NCI-H1930 (cell line): ENCODE measurements around the gene ZNF679.
"Not testable (repeated sequence)": the region's sequence is repeated elsewhere in the genome, so short reads cannot be mapped to it uniquely, and the experiment has no call there.

Experiments used
- DNase-seq, 2 experiments: peaks; one replicate each; lab custom pipeline; 2025; lab: John Stamatoyannopoulos, UW

The ZNF679 gene

DNA sequence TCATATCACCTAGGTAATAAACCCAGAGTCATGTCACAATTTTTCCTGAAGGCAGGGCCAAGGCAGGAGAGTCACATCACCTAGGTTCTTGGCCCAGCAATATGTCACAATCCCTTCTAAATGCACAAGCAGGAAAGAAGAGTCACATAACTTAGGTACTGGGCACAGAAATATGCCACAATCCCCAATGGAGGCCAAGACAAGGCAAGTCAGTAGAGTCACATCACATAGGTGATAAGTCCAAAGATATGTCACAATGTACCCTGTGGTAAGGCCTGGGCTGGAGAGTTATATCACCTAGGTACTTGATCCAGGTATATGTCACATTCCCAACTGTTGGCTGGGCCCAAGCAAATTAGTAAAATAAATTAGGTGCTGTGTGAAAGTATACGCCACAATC, at the start of gene ZNF679:
Gene ZNF679, plus strand, starts transcription at position 301 of the 400 bp plus-strand sequence. CDS start 20,644 bp downstream, outside the sequence.
- DNase-seq: not testable (repeated sequence)

DNA sequence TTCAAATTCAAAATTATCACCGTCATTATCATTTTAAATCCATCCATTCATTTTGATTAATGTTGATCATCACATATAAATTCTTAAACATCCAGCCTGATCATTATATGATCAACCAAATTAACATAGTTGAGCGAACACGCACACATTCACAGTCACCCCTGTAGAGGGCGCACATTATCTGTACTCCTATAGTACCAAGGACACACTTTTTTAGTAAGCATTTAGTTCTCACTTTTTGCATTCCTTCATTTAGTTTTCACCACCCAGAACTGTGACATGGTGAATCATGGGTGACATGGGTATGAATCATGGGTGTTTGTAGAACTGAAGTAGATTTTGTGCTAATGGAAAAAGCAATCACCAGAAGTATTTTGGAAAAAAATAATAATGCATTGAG, 47.3 kb upstream of the ZNF679 start:
- DNase-seq: no peak

DNA sequence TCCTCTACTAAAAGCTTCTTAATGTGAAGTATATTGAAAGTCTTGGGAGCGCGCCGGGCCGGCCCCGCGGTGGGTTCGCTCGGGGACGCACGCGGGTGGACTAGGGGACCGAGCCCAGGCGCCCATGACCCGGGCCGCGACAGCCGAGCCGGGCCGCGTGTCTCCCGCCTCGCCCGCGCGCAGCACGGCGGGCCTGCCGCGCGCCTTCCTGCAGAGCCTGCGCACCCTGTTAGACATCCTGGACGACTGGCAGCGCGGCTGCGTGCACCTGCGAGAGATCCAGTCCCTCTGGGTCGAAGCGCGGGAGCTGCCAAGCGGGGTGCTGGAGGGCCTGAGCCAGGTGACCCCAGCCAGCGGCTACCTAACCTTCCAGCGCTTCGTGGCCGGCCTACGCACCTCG, 46.7 kb upstream of the ZNF679 start:
- no peak for DNase-seq

DNA sequence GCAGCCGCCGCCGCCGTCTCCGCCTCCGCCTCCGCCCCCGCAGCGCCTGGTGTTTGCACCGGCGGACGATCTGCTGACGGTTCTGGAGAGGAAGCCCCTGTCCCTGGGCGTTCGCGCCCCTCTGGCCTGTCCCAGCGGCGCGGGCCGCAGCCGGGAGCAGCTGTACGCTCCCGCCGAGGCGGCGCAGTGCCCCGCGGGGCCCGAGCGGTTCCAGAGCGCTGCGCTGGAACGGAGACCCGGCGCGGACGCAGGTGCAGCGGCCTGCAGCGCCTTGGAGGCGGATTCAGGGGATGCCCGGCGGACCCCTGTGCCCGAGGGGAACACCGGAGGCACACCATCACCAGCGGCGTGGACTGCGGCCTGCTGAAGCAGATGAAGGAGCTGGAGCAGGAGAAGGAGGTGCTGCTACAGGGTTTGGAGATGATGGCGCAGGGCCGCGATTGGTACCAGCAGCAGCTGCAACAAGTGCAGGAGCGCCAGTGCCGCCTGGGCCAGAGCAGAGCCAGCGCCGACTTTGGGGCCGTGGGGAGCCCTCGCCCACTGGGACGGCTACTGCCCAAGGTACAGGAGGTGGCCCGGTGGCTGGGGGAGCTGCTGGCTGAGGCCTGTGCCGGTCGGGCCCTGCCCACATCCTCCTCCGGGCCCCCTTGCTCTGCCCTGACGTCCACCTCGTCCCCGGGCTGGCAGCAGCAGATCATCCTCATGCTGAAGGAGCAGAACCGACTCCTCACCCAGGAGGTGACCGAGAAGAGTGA, 46.1 kb upstream of the ZNF679 start:
- DNase-seq: no peak

DNA sequence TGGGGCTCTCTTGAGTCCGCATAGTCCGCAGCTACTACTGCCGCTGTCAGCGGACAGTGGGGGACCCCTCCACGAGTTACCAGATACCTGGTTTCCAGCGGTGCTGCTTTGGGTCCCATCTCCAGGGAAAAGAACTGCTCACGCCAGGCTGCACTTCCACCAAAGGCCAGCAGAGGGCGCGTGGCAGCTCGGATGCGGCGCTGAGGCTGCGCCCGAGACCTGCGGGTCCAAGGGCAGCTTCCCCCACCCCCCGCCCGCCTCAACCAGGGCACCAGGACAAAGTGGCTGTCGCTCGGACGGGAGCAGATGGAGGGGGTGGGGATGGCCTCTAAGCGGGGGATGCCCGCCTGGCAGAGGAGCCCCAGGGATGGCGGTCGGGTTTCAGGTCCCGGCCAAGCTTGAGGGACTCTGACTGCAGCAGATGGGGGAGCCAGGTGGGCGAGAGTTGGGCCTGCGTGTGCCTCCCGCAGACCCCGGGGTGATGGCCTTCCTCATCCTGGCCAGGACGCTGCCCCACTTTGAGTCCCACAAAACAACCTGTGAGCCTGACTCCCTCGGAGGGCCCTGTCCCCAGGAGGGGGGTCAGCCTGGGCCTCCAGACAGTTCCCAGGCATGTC, 45.0 kb upstream of the ZNF679 start:
- peak in 1 of 2 experiments; percentile 3 for DNase-seq

DNA sequence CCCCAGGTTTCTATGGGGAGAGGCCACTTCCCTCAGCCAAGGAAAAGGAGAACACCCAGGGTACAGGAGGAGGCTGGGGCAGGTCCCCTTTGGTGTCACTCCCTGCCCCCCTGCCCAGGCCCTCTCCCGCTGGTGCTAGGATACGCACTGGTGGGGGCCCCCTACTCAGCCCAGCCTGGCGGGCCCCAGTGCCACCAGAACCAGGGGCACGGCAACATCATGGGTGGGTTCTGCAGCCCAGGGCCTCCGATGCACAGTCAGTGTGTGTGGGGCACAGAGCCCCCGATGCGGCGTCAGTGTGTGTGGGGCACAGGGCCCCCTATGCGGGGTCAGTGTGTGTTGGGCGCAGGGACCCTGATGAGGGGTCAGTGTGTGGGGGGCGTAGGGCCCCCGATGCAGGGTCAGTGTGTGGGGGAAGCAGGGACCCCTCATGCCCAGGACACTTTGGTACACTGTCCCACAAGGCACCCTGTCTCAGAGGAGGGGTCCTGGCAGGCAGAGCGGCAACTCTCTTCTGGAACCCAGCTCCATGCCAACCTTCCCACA, 44.4 kb upstream of the ZNF679 start:
- DNase-seq: no peak

DNA sequence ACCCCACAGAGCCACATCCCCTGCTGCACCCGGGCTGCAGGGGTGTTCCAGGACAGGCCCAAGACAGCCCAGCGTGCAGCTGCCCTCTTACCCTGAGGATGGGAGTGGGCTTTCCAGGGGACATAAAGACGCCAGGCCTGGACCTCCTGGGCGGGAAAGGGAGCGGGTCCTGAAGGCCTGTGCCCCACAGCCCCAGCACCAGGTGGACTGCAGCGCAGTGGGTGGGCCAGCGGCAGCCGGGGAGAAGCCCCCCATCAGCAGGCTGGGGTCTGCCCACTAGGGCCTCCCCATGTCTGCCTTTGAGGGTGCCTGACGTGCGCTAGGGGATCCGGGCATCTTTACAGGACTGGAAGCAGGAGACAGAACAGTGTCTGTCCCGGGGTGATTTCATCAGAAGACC, 43.9 kb upstream of the ZNF679 start:
- DNase-seq: no peak

DNA sequence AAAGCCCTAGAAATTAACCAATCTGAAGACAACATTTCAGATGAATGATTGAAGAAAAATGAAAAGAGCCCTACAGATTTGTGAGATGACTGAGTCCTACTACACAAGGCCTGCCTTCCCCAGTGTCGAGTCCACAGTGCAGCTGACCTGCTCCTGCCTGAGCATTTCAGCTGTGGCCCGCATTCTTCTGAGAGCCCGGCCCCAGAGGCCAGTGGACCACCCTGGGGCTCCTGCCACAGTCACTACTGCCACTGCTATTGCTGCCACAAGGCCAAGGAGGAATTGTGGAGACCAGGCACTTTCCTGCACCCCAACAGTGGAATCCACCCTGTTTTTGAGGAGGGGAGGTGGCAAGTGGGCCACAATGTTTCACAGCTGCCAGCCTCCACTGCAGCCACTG, 40.9 kb upstream of the ZNF679 start:
- DNase-seq: no peak

DNA sequence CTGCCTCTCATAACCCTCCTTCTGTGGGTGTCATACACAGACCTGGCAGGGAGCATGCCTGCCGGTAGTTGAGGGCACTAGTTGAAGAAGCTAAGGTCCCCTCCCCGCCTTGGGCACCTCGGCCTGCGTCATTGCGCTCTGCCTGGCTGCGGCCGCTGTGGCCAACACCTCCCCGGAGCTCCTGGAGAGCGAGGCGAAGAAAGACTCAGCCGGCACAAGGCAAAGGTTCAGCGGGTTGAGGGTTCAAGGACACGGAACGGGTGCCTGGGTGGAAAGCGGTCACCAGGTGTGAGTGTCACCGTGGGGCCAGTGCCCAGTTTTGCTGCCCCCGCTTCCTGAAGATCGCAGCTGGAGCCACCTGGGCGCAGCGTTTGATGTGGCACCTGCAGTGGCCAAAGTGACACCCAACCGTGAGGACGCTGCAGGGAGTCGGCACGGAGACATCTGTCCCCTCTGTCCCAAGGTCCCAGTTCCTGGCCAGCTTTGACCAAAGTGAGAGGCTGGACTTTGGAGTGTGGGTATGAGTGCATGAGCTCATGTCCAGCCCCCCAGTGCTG, 36.0 kb upstream of the ZNF679 start:
- no peak for DNase-seq

DNA sequence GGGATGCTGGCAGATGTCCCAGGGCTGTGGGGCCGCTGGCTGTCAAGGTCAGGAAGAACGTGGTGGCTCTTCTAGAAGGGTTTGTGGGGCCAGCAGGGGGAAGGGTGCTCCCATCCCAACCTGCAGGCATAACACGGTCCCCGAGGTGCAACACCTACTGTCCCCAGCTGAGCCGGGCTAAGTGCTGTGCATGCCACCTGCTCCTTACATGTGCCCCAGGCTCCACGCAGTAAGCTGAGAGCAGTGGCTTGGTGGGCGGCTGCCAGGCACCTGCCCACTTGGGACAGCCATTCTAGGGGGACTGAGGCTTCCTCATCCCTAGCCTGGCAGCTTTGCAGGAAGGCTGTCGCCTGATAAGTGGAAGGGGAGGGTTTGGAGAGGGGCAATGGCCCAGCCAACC, 35.5 kb upstream of the ZNF679 start:
- DNase-seq: no peak

DNA sequence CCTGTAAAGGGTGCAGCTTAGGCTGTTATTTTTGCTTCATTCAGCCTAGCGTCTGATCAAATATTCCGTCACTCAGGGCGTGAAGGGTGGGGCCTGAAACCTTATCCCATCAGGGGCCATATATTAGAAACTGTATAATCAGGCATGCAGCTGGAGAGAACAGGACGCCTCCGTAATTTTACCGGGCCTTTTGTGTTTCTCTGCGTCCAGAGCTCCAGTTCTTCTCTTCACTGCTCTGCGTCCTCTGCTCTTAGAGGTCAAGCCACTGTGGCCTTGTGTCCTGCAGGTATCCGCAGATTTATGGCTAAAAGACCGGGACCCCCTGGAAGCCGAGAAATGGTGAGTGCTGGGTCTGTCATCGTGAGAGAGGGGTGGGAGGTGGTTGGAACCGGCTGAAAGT, 21.4 kb upstream of the ZNF679 start, which contains the start of gene ZNF735:
Gene ZNF735, plus strand, starts transcription at position 301 of the 400 bp plus-strand sequence. Its CDS starts 0 bp downstream, at position 301.
- no peak for DNase-seq

DNA sequence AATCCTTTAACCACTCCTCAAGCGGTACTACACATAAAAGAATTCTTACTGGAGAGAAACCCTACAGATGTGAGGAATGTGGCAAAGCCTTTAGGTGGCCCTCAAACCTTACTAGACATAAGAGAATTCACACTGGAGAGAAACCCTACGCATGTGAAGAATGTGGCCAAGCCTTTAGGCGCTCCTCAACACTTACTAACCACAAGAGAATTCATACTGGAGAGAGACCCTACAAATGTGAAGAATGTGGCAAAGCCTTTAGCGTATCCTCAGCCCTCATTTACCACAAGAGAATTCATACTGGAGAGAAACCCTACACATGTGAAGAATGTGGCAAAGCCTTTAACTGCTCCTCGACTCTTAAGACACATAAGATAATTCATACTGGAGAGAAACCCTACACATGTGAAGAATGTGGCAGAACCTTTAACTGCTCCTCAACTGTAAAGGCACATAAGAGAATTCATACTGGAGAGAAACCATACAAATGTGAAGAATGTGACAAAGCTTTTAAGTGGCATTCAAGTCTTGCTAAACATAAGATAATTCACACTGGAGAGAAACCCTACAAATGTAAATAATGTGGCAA, 8.5 kb upstream of the ZNF679 start:
- DNase-seq: not testable (repeated sequence)

DNA sequence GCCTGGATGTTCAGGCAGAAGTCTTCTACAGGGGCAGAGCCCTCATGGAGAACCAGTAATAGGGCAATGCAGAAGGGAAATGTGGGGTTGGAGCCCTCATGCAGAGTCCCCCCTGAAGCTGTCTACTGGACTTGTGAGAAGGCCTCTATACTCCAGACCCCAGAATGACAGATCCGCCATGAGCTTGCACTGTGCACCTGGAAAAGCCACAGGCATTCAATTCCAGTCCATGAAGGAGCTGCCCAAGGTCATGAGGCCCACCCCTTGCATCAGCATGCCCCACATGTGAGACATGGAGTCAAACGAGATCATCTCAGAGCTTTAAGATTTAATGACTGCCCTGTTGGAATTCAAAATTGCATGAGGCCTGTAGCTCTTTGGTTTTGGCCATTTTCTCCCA, 4.9 kb upstream of the ZNF679 start:
- DNase-seq: no peak

DNA sequence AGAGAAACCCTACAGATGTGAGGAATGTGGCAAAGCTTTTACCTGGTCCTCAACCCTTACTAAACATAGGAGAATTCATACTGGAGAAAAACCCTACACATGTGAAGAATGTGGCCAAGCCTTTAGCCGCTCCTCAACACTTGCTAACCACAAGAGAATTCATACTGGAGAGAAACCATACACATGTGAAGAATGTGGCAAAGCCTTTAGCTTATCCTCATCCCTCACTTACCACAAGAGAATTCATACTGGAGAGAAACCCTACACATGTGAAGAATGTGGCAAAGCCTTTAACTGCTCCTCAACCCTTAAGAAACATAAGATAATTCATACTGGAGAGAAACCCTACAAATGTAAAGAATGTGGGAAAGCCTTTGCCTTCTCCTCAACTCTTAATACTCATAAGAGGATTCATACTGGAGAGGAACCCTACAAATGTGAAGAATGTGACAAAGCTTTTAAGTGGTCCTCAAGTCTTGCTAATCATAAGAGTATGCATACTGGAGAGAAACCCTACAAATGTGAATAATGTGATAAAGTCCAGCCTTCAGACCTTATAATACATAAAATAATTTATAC, 38.2 kb downstream of the ZNF679 start:
- no peak for DNase-seq

DNA sequence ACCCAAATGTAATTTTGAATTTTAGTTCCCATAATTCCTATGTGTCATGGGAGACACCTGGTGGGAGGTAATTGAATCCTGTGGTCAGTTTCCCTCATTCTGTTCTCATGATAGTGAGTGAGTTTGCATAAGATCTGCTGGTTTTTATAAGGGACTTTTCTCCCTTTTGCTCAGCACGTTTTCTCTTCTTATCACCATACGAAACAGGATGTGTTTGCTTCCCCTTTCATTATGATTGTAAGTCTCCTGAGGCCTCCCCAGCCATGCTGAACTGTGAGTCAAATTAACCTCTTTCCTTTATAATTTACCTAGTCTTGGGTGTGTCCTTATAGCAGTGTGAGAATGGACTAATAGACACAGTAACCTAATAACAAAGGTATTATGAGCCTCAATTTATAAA, 49.4 kb downstream of the ZNF679 start:
- DNase-seq: no peak

DNA sequence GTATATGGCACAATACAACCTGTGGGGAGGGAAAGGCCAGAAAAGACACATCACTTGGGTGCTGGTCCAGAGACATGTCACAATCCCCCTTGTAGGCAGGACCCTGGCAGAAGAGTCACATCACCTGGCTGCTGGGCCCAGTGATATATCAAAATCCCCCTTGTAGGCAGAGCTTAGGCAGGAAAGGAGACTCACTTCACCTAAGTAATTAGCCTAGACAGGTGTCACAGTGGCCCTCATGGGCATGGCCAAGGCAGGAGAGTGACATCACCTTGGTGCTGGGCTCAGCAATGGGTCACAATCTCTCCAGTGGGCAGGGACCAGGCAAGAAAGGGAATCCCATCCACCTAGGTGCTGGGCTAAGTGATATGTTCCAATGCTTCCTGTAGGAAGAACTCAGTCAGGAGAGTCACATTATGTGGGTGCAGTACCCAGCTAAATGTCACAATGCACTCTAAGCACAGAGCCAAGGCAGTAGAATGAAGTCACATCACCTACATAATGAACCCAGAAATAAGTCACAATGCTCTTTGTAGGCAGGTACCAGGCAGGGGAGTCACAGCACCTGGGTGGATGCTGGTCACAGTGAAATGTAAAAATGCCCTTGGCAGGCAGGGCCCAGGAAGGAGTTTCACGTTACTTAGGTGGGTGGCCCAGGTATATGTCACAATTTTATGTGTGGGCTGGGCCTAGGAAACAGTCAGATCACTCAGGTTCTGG, 66.6 kb downstream of the ZNF679 start:
- DNase-seq: no peak

DNA sequence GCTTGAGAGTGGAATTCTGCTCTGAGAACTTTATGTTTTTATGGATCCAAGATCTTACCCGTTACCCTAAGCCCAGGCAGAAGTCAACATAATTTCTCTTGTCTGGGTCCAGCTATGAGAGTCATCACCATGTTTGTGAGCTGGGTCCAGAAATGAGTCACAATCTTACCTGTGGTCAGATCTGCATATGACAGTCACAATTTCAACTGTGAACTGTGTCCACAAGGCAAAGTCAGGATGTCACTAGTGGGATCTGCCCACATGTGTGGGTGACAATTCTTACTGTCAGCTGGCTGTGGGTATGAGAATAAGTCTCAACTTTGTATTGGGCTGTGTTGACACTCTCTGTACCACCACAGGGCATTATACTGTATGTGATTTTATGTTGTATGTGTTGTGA, 69.1 kb downstream of the ZNF679 start:
- DNase-seq: not testable (repeated sequence)

DNA sequence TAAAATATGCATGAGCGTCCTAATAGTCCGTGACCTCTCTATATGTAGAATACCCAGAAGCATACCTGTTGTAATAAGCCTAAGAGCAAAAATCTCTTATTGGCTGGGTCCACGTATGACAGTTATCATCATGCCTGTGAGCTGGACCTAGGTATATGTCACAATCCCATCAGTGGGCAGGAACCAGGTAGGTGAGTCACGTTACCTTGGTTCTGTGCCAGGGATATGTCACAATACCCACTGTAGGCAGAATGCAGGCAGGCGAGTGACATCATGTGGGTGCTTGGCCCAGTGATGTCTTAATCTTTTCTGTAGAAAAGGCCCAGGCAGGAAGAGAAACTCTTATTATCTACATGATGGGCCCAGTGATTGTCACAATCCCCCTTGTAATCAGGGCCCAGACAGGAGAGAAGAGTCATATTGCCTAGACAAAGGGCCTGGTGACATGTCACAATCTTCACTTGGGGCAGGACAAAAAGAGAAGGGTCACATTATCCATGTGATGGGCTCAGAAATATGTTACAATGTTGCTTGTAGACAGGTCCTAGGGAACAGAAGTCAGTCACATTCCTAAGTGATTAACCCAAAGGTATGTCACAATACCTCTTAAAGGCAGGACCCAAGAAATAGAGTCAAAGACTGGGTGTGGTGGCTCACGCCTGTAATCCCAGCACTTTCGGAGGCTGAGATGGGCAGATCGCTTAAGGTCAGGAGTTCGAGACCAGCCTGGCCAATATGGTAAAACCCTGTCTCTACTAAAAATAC, 72.5 kb downstream of the ZNF679 start:
- DNase-seq: no peak

DNA sequence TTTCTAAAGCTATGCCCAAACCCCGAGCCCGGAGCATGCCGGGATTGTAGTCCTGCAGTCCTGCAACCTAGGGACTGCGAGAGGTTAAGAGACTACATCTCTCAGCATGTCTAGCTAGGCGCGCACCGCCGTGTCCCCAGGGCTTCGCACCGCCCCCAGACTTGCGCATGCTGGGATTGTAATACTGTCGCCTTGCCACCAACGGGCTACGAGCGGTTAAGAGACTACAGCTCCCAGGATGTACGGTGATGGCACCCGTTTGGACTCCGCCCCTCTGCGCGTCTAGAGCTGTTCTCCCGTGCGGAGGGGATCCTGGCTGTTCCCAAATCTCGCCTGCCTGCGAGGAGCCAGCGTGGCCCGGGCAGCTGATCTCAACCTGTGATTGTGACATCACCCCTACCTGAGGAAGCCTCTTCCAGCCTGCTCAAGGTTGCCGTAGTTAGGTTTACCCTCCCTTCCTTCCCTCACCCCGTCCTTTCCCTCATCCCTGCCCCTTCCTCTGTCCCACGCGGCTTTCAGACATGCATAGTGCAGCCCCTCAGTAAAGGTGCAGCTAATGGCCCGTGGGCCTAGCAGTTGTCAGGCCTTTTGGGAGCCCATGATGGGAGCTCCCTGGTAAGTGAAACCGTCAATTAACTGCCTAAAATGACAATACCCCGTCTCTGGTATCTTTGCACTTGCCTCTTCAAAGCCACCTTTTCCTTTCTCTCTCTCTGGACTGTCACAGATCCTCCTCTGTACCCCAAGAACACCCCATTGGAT, 79.2 kb downstream of the ZNF679 start:
- peak; percentile 87 for DNase-seq

DNA sequence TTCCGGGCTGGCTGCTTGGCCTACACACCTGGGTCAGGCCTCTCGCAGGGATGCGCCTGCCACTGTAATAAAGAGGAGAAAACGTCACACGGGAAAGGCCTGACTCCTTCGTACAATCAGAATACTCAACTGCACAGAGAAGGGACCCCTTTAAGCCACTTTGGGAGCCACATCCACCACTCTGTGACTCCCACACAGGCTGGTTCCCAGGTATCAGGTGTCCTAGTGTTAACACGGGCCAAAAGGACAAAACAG, 79.7 kb downstream of the ZNF679 start:
- peak in 1 of 2 experiments; percentile 4 for DNase-seq
